Type B pancreatic cell (in vitro differentiated cells): Measurements from ENCODE around the gene WASL. TPM values are rescaled to one million over a fixed set of nuclear protein-coding genes. Genes with fewer than 3 reads are reported as not detected.
A peak's percentile ranks its signal among the peaks of the same experiment; 100 is the strongest.
"Not testable (repeated sequence)": the region's sequence is repeated elsewhere in the genome, so short reads cannot be mapped to it uniquely, and the experiment has no call there.

Experiments
- DNase-seq: peaks from one replicate; pipeline ENCODE4 v3.0.0; 2021; ENCODE audit warnings: mixed read lengths; ENCODE audit not compliant: unreplicated experiment; ENCODE audit errors: extremely low spot score
- H3K27ac Mint-ChIP-seq: 2 replicates; pipeline ENCODE4 v1.8.0; 2021; ENCODE audit warnings: mild to moderate bottlenecking, mixed read lengths
- H3K27me3 Mint-ChIP-seq: 2 replicates; pipeline ENCODE4 v1.8.0; 2021; ENCODE audit warnings: mixed read lengths
- H3K36me3 Mint-ChIP-seq: 2 replicates; pipeline ENCODE4 v1.8.0; 2021; ENCODE audit warnings: mixed read lengths
- H3K4me1 Mint-ChIP-seq: one replicate; pipeline ENCODE4 v1.8.0; 2021; ENCODE audit warnings: mixed read lengths; ENCODE audit not compliant: unreplicated experiment
- H3K4me3 Mint-ChIP-seq: 2 replicates; pipeline ENCODE4 v1.8.0; 2021; ENCODE audit warnings: mild to moderate bottlenecking, mixed read lengths
- H3K9me3 Mint-ChIP-seq: 2 replicates; pipeline ENCODE4 v1.8.0; 2021; ENCODE audit warnings: mixed read lengths
- CTCF ChIP-seq: fragments of 200-600 bp; sonication (generic); conservative IDR thresholded peaks from 2 replicates; pipeline ENCODE4 v1.5.0; 2021; ENCODE audit warnings: antibody characterized with exemption, mild to moderate bottlenecking
- total RNA-seq: library from RNA; stranded (reverse); gene quantifications from 2 replicates; pipeline ENCODE4 v1.2.1, GENCODE V29; 2021; ENCODE audit warnings: low replicate concordance

WASL gene
- total RNA-seq, 1 donor from 2014 or later: 34.4 TPM

GRCh38 chr7:123637203-123637602 lies 111.6 kb downstream of the WASL start:
- Mint-ChIP-seq H3K9me3 (no peaks in the 10 kb centered on the region), H3K4me3 (no peak overlapping the region), H3K27ac (no peak overlapping the region), H3K4me1 (peaks cover 9% of the 10 kb centered on the region), H3K36me3 (no peaks in the 10 kb centered on the region), H3K27me3 (no peaks in the 10 kb centered on the region)
- peak; percentile 17 for TF ChIP-seq CTCF
- no peak for DNase-seq

GRCh38 chr7:123635551-123636359 lies 113.0 kb downstream of the WASL start:
- Mint-ChIP-seq H3K4me1 (peaks cover 5% of the 10 kb centered on the region), H3K9me3 (no peaks in the 10 kb centered on the region), H3K4me3 (no peak overlapping the region), H3K36me3 (no peaks in the 10 kb centered on the region), H3K27me3 (no peaks in the 10 kb centered on the region), H3K27ac (no peak overlapping the region)
- peak; percentile 82 for TF ChIP-seq CTCF
- DNase-seq: no peak

- H3K4me3 Mint-ChIP-seq, DNase-seq, H3K27me3 Mint-ChIP-seq, H3K4me1 Mint-ChIP-seq, H3K9me3 Mint-ChIP-seq, H3K36me3 Mint-ChIP-seq: not testable (repeated sequence)
- peak overlapping the region; percentile 49 for H3K27ac Mint-ChIP-seq
Observed at GRCh38 chr7:123634011-123634573, 114.7 kb downstream of the WASL start.

GRCh38 chr7:123633553-123633952 lies 115.2 kb downstream of the WASL start:
- H3K4me3 Mint-ChIP-seq: no peak overlapping the region
- DNase-seq: no peak
- TF ChIP-seq CTCF: no peak
- H3K36me3 Mint-ChIP-seq: no peaks in the 10 kb centered on the region
- peak overlapping the region; percentile 49 for H3K27ac Mint-ChIP-seq
- H3K27me3 Mint-ChIP-seq: no peaks in the 10 kb centered on the region
- H3K9me3 Mint-ChIP-seq: no peaks in the 10 kb centered on the region
- peaks cover 5% of the 10 kb centered on the region for H3K4me1 Mint-ChIP-seq

- Mint-ChIP-seq H3K9me3 (no peaks in the 10 kb centered on the region), H3K27ac (no peak overlapping the region), H3K36me3 (no peaks in the 10 kb centered on the region), H3K4me3 (no peak overlapping the region), H3K27me3 (no peaks in the 10 kb centered on the region), H3K4me1 (peaks cover 5% of the 10 kb centered on the region)
- TF ChIP-seq CTCF: no peak
- DNase-seq: no peak
Observed at GRCh38 chr7:123632808-123633207, 116.0 kb downstream of the WASL start.

Other genes with a start within 250 kb of the WASL start
- 1.2 and 2.1 TPM in 2 replicates for gene IQUB, start 214.4 kb downstream of the WASL start, total RNA-seq
- 85.8 and 99.1 TPM in 2 replicates for gene NDUFA5, start 191.2 kb downstream of the WASL start, total RNA-seq
- not detected in 2 replicates for gene ASB15, start 147.2 kb downstream of the WASL start, total RNA-seq
- gene LMOD2, start 93.1 kb downstream of the WASL start, total RNA-seq: 0.19 TPM in 1 of 2 replicates, not detected in the other
- 0.21 TPM in 1 of 2 replicates, not detected in the other for gene HYAL4, start 96.2 kb upstream of the WASL start, total RNA-seq
- gene SPAM1, start 176.2 kb upstream of the WASL start, total RNA-seq: not detected in 2 replicates